SK-N-SH treated with all-trans-retinoic acid at 6 μM for 48 hours (cell line): ENCODE results near the gene GRK5.

ENCODE experiments used
- ATAC-seq: fragments of 200-7000 bp; cut with Tn5 transposase; 3 replicates; pipeline ENCODE4 v1.9.1; 2020; ENCODE audit warnings: mild to moderate bottlenecking, moderate library complexity
- ARNTL ChIP-seq: fragments of 450-650 bp; formaldehyde crosslinking; IDR thresholded peaks from 2 replicates; pipeline ENCODE4 v1.5.0; 2020; ENCODE audit warnings: low read depth, mild to moderate bottlenecking, moderate library complexity, borderline replicate concordance
- BACH2 ChIP-seq: fragments of 250-450 bp; sonication (Bioruptor Pico); IDR thresholded peaks from 2 replicates; pipeline ENCODE4 v1.9.0; 2021; ENCODE audit warnings: mild to moderate bottlenecking, borderline replicate concordance
- CREB5 ChIP-seq: fragments of 250-450 bp; sonication (Bioruptor Pico); IDR thresholded peaks from 2 replicates; pipeline ENCODE4 v1.5.1; 2020; ENCODE audit warnings: low read depth, mild to moderate bottlenecking, moderate library complexity
- CSDC2 ChIP-seq: fragments of 250-450 bp; sonication (Bioruptor Pico); IDR thresholded peaks from 2 replicates; pipeline ENCODE4 v1.5.0; 2020; ENCODE audit warnings: mild to moderate bottlenecking, moderate library complexity
- ESRRG ChIP-seq: fragments of 250-450 bp; sonication (Bioruptor Pico); IDR thresholded peaks from 2 replicates; pipeline ENCODE4 v1.6.1; 2021; ENCODE audit warnings: mild to moderate bottlenecking
- GLIS3 ChIP-seq: fragments of 250-450 bp; sonication (Bioruptor Pico); IDR thresholded peaks from 2 replicates; pipeline ENCODE4 v1.5.0; 2020; ENCODE audit warnings: mild to moderate bottlenecking, moderate library complexity
- ISL1 ChIP-seq: fragments of 250-450 bp; sonication (Bioruptor Pico); IDR thresholded peaks from 2 replicates; pipeline ENCODE4 v2.1.2; 2022; ENCODE audit warnings: mild to moderate bottlenecking, moderate library complexity
- OSR1 ChIP-seq: fragments of 250-450 bp; sonication (Bioruptor Pico); IDR thresholded peaks from 2 replicates; pipeline ENCODE4 v1.8.0; 2022; ENCODE audit warnings: moderate library complexity, mild to moderate bottlenecking, inconsistent platforms
- POU6F1 ChIP-seq: fragments of 250-450 bp; sonication (Bioruptor Pico); IDR thresholded peaks from 2 replicates; pipeline ENCODE4 v1.8.0; 2021; ENCODE audit warnings: low read depth, mild to moderate bottlenecking, moderate library complexity, borderline replicate concordance
- PPARA ChIP-seq: fragments of 250-450 bp; sonication (Bioruptor Pico); IDR thresholded peaks from 2 replicates; pipeline ENCODE4 v1.5.0; 2020; ENCODE audit warnings: mild to moderate bottlenecking, borderline replicate concordance
- RARB ChIP-seq: fragments of 250-450 bp; sonication (Bioruptor Pico); IDR thresholded peaks from 2 replicates; pipeline ENCODE4 v1.8.0; 2021; ENCODE audit warnings: mild to moderate bottlenecking, moderate library complexity
- SNAI2 ChIP-seq: fragments of 250-450 bp; sonication (Bioruptor Pico); IDR thresholded peaks from 2 replicates; pipeline ENCODE4 v1.5.0; 2020; ENCODE audit warnings: mild to moderate bottlenecking, moderate library complexity
- TCF4 ChIP-seq: fragments of 250-450 bp; sonication (Bioruptor Pico); IDR thresholded peaks from 2 replicates; pipeline ENCODE4 v1.8.0; 2021; ENCODE audit warnings: mild to moderate bottlenecking, moderate library complexity, borderline replicate concordance
- TOX ChIP-seq: fragments of 250-450 bp; sonication (Bioruptor Pico); IDR thresholded peaks from 2 replicates; pipeline ENCODE4 v1.8.0; 2021; ENCODE audit warnings: mild to moderate bottlenecking, moderate library complexity, borderline replicate concordance
- ZC3H10 ChIP-seq: fragments of 250-450 bp; sonication (Bioruptor Pico); IDR thresholded peaks from 2 replicates; pipeline ENCODE4 v1.5.1; 2021; ENCODE audit warnings: mild to moderate bottlenecking, moderate library complexity
- ZFP30 ChIP-seq: fragments of 450-650 bp; formaldehyde crosslinking; IDR thresholded peaks from 2 replicates; pipeline ENCODE4 v1.5.0; 2022; ENCODE audit warnings: mild to moderate bottlenecking, moderate library complexity
- ZNF565 ChIP-seq: fragments of 450-650 bp; formaldehyde crosslinking; conservative IDR thresholded peaks from 2 replicates; pipeline ENCODE4 v1.5.0; 2020; ENCODE audit warnings: low read depth, mild to moderate bottlenecking, moderate library complexity
- ZNF8 ChIP-seq: fragments of 450-650 bp; formaldehyde crosslinking; IDR thresholded peaks from 2 replicates; pipeline ENCODE4 v1.5.0; 2020; ENCODE audit warnings: mild to moderate bottlenecking, moderate library complexity
- TF ChIP-seq, protein P1 (sequence below): fragments of 250-450 bp; sonication (Bioruptor Pico); IDR thresholded peaks from 2 replicates; pipeline ENCODE4 v1.5.0; 2020; ENCODE audit warnings: mild to moderate bottlenecking, moderate library complexity
- TF ChIP-seq, protein P2 (sequence below): fragments of 250-450 bp; sonication (Bioruptor Pico); IDR thresholded peaks from 2 replicates; pipeline ENCODE4 v1.8.0; 2020; ENCODE audit warnings: mild to moderate bottlenecking, moderate library complexity, borderline replicate concordance
- TF ChIP-seq, protein P3 (sequence below): fragments of 250-450 bp; sonication (Bioruptor Pico); IDR thresholded peaks from 2 replicates; pipeline ENCODE4 v1.5.1; 2021; ENCODE audit warnings: mild to moderate bottlenecking, moderate library complexity

Gene GRK5

GRCh38 chr10:119349341-119349740 is 142.0 kb downstream of the GRK5 start:
- no peak for ATAC-seq

GRCh38 chr10:119349937-119350501 is 142.6 kb downstream of the GRK5 start:
- ATAC-seq = no peak

More at GRCh38 chr10:119349341-119349740, 142.0 kb downstream of the GRK5 start:
- TF ChIP-seq, protein P1, sequence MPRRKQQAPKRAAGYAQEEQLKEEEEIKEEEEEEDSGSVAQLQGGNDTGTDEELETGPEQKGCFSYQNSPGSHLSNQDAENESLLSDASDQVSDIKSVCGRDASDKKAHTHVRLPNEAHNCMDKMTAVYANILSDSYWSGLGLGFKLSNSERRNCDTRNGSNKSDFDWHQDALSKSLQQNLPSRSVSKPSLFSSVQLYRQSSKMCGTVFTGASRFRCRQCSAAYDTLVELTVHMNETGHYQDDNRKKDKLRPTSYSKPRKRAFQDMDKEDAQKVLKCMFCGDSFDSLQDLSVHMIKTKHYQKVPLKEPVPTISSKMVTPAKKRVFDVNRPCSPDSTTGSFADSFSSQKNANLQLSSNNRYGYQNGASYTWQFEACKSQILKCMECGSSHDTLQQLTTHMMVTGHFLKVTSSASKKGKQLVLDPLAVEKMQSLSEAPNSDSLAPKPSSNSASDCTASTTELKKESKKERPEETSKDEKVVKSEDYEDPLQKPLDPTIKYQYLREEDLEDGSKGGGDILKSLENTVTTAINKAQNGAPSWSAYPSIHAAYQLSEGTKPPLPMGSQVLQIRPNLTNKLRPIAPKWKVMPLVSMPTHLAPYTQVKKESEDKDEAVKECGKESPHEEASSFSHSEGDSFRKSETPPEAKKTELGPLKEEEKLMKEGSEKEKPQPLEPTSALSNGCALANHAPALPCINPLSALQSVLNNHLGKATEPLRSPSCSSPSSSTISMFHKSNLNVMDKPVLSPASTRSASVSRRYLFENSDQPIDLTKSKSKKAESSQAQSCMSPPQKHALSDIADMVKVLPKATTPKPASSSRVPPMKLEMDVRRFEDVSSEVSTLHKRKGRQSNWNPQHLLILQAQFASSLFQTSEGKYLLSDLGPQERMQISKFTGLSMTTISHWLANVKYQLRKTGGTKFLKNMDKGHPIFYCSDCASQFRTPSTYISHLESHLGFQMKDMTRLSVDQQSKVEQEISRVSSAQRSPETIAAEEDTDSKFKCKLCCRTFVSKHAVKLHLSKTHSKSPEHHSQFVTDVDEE (CRISPR knock-in tag) = no peak
- TF ChIP-seq TOX (CRISPR knock-in tag) = no peak
- no peak for TF ChIP-seq POU6F1 (CRISPR knock-in tag)
- no peak for TF ChIP-seq BACH2 (CRISPR knock-in tag)
- TF ChIP-seq ZC3H10 (CRISPR knock-in tag) = no peak
- no peak for TF ChIP-seq ZNF8 (CRISPR knock-in tag)
- TF ChIP-seq ARNTL = no peak
- TF ChIP-seq, protein P2, sequence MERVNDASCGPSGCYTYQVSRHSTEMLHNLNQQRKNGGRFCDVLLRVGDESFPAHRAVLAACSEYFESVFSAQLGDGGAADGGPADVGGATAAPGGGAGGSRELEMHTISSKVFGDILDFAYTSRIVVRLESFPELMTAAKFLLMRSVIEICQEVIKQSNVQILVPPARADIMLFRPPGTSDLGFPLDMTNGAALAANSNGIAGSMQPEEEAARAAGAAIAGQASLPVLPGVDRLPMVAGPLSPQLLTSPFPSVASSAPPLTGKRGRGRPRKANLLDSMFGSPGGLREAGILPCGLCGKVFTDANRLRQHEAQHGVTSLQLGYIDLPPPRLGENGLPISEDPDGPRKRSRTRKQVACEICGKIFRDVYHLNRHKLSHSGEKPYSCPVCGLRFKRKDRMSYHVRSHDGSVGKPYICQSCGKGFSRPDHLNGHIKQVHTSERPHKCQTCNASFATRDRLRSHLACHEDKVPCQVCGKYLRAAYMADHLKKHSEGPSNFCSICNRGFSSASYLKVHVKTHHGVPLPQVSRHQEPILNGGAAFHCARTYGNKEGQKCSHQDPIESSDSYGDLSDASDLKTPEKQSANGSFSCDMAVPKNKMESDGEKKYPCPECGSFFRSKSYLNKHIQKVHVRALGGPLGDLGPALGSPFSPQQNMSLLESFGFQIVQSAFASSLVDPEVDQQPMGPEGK = no peak
- no peak for TF ChIP-seq CSDC2 (CRISPR knock-in tag)
- no peak for TF ChIP-seq CREB5 (CRISPR knock-in tag)
- no peak for TF ChIP-seq ESRRG (CRISPR knock-in tag)

DNA sequence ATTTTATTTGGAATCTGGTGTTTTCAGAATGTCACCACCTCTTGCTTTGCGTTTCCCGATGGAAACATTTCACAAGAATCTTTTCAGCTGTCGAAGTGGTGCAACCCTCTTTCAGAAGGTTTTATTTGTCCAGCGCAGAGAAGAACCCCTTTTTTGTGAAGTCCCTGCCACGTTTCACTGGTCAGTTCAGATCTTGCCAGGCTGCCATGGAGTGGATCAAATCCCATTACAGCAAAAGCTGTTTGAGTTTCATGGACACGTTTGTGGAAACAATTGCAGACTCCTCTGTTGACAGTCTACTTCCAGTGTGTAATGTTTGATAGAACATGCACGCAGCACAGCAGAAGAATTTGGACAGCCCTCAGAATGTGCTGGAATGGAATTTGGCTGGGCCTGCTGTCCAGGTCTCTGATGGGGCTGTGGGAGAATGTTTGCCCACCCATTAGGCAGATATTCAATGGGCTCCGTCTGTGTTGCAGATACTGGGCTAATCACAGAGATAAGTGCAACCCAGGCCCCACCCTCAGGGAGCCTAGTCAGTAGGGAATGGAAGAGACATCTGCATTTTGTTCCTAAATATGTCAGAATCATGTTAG is 143.2 kb downstream of the GRK5 start:
- TF ChIP-seq POU6F1 (CRISPR knock-in tag) (no peak), PPARA (CRISPR knock-in tag) (no peak), OSR1 (no peak), CSDC2 (CRISPR knock-in tag) (no peak), ZNF565 (no peak), ISL1 (CRISPR knock-in tag) (no peak), ARNTL (no peak), RARB (CRISPR knock-in tag) (no peak), ZC3H10 (CRISPR knock-in tag) (no peak), SNAI2 (CRISPR knock-in tag) (no peak), BACH2 (CRISPR knock-in tag) (no peak), ZFP30 (CRISPR knock-in tag) (no peak), GLIS3 (CRISPR knock-in tag) (no peak)
- TF ChIP-seq, protein P3, sequence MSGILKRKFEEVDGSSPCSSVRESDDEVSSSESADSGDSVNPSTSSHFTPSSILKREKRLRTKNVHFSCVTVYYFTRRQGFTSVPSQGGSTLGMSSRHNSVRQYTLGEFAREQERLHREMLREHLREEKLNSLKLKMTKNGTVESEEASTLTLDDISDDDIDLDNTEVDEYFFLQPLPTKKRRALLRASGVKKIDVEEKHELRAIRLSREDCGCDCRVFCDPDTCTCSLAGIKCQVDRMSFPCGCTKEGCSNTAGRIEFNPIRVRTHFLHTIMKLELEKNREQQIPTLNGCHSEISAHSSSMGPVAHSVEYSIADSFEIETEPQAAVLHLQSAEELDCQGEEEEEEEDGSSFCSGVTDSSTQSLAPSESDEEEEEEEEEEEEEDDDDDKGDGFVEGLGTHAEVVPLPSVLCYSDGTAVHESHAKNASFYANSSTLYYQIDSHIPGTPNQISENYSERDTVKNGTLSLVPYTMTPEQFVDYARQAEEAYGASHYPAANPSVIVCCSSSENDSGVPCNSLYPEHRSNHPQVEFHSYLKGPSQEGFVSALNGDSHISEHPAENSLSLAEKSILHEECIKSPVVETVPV (CRISPR knock-in tag) = no peak
- TF ChIP-seq, protein P1 (CRISPR knock-in tag) = no peak
- TF ChIP-seq, protein P2 = no peak
- ATAC-seq = no peak

More at GRCh38 chr10:119349937-119350501, 142.6 kb downstream of the GRK5 start:
- TF ChIP-seq TOX (CRISPR knock-in tag) (no peak), BACH2 (CRISPR knock-in tag) (no peak), TCF4 (CRISPR knock-in tag) (no peak)
